Measurements from ENCODE around the gene EPB41. TPM values are rescaled to one million over a fixed set of nuclear protein-coding genes. Genes with fewer than 3 reads are reported as not detected.

The EPB41 gene
- total RNA-seq, 1 experiment from 2014 or later: 41.7 TPM

DNA sequence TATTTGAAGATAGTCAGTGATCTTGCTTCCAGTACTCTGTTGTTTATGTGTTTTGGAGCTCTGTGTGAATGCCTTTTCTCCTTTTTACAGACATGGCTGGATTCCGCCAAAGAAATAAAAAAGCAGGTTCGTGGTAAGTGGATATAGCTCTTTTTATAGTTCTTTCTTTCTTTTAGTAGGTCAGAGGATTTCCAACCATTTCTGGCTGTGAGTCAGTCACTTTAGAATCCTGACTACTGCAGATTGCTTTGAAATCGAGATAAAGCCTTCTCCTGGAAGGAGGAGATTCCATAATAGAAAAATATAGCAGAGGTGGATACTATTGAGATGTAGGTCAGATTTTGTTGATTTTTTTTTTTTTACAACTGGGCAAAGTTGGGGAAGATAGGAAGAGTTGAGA is 97.4 kb downstream of the EPB41 start:
- Histone ChIP-seq H3K4me2 (ENCODE audit: low read length) (no peak overlapping the region), H3K4me1 (ENCODE audit: control insufficient read depth in 1 of 2, insufficient read depth in 2 of 2, low read length in 2 of 2) (no peaks in the 10 kb centered on the region), H3K36me3 (ENCODE audit: control insufficient read depth in 1 of 2, insufficient read depth in 2 of 2, low read length in 2 of 2) (no peaks in the 10 kb centered on the region), H3K9me3 (ENCODE audit: control insufficient read depth in 1 of 2, insufficient read depth in 1 of 2, low read depth in 1 of 2, low read length in 2 of 2) (no peaks in the 10 kb centered on the region), H3K27ac (ENCODE audit: low read depth, low read length) (no peak overlapping the region), H3K9ac (ENCODE audit: low read length) (no peak overlapping the region), H3K4me3 (replicated peaks in 1 of 2; ENCODE audit: low read depth in 1 of 2, low read length in 2 of 2) (no peak overlapping the region), H3K9me2 (ENCODE audit: insufficient read depth) (no peaks in the 10 kb centered on the region), H4K20me1 (ENCODE audit: insufficient read depth) (no peaks in the 10 kb centered on the region), H2AFZ (ENCODE audit: low read depth, low read length, poor library complexity, severe bottlenecking) (no peak overlapping the region), H3K27me3 (ENCODE audit: insufficient read depth, low read length) (no peaks in the 10 kb centered on the region), H3K79me2 (ENCODE audit: insufficient read depth, low read length) (no peaks in the 10 kb centered on the region)
- DNase-seq (ENCODE audit: low read depth, low spot score) (no peak), ATAC-seq (no peak)
- BruUV-seq (replicated peaks): no TSS peak
- ChIA-PET RAD21 (ENCODE audit: low non-redundant PET in 1 of 2, low total read pairs in 2 of 2, uncharacterized antibody in 2 of 2, unreplicated experiment in 2 of 2) (no interaction called here), POLR2A (no interaction called here), CTCF (interaction anchor here (0.9 kb wide), 1 partner anchor 130 kb away, joined by 3 read pairs; no protein-coding TSS in a partner anchor)
- intact Hi-C loops (cut with micrococcal nuclease): no loop called here
- no peak for TF ChIP-seq SIN3A (IDR thresholded peaks at IDR 0.05; ENCODE audit: low read depth)
- TF ChIP-seq, protein P1, sequence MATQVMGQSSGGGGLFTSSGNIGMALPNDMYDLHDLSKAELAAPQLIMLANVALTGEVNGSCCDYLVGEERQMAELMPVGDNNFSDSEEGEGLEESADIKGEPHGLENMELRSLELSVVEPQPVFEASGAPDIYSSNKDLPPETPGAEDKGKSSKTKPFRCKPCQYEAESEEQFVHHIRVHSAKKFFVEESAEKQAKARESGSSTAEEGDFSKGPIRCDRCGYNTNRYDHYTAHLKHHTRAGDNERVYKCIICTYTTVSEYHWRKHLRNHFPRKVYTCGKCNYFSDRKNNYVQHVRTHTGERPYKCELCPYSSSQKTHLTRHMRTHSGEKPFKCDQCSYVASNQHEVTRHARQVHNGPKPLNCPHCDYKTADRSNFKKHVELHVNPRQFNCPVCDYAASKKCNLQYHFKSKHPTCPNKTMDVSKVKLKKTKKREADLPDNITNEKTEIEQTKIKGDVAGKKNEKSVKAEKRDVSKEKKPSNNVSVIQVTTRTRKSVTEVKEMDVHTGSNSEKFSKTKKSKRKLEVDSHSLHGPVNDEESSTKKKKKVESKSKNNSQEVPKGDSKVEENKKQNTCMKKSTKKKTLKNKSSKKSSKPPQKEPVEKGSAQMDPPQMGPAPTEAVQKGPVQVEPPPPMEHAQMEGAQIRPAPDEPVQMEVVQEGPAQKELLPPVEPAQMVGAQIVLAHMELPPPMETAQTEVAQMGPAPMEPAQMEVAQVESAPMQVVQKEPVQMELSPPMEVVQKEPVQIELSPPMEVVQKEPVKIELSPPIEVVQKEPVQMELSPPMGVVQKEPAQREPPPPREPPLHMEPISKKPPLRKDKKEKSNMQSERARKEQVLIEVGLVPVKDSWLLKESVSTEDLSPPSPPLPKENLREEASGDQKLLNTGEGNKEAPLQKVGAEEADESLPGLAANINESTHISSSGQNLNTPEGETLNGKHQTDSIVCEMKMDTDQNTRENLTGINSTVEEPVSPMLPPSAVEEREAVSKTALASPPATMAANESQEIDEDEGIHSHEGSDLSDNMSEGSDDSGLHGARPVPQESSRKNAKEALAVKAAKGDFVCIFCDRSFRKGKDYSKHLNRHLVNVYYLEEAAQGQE (IDR thresholded peaks at IDR 0.05; ENCODE audit: low read depth): no peak
- no peak for TF ChIP-seq EGR1 (IDR thresholded peaks at IDR 0.05; ENCODE audit: low read depth)
- TF ChIP-seq RAD21 (IDR thresholded peaks at IDR 0.05; ENCODE audit: low read depth): no peak

DNA sequence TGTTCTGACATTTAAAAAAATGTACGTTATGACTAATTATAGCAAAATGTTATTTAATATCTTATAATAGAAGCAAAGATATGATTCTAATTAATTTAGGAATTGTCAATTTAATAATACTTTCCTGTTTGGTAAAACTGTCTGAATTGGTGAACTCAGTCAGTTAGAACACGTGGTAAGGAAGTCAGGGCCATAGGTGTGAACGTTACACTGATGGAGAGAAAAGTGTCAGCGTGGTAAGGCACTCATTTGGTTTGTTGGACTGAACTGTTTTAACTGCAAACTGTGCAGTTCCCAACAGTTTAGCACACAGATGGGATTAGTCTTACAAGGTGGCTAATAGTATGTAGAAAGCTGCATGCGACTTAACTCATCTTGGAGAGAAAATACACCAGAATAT is 102.9 kb downstream of the EPB41 start:
- Histone ChIP-seq H3K9me3 (ENCODE audit: control insufficient read depth in 1 of 2, insufficient read depth in 1 of 2, low read depth in 1 of 2, low read length in 2 of 2) (no peaks in the 10 kb centered on the region), H3K4me2 (ENCODE audit: low read length) (no peak overlapping the region), H3K9me2 (ENCODE audit: insufficient read depth) (no peaks in the 10 kb centered on the region), H3K9ac (ENCODE audit: low read length) (no peak overlapping the region), H4K20me1 (ENCODE audit: insufficient read depth) (no peaks in the 10 kb centered on the region), H3K27me3 (ENCODE audit: insufficient read depth, low read length) (no peaks in the 10 kb centered on the region), H2AFZ (ENCODE audit: low read depth, low read length, poor library complexity, severe bottlenecking) (no peak overlapping the region), H3K27ac (ENCODE audit: low read depth, low read length) (no peak overlapping the region), H3K79me2 (ENCODE audit: insufficient read depth, low read length) (no peaks in the 10 kb centered on the region), H3K4me3 (replicated peaks in 1 of 2; ENCODE audit: low read depth in 1 of 2, low read length in 2 of 2) (no peak overlapping the region), H3K4me1 (ENCODE audit: control insufficient read depth in 1 of 2, insufficient read depth in 2 of 2, low read length in 2 of 2) (no peaks in the 10 kb centered on the region), H3K36me3 (ENCODE audit: control insufficient read depth in 1 of 2, insufficient read depth in 2 of 2, low read length in 2 of 2) (no peaks in the 10 kb centered on the region)
- no TSS peak for BruUV-seq (replicated peaks)
- CTCF ChIA-PET: no interaction called here
- POLR2A ChIA-PET: no interaction called here
- ATAC-seq: no peak
- RAD21 ChIA-PET (ENCODE audit: low non-redundant PET in 1 of 2, low total read pairs in 2 of 2, uncharacterized antibody in 2 of 2, unreplicated experiment in 2 of 2): no interaction called here
- TF ChIP-seq ZFX (IDR thresholded peaks at IDR 0.05) (no peak), EGR1 (IDR thresholded peaks at IDR 0.05; ENCODE audit: low read depth) (no peak), ELF1 (IDR thresholded peaks at IDR 0.05; ENCODE audit: borderline replicate concordance, low read depth) (no peak), CEBPB (IDR thresholded peaks at IDR 0.05; ENCODE audit: low read depth) (no peak), SRF (IDR thresholded peaks at IDR 0.05; ENCODE audit: low read depth) (no peak), EZH2phosphoT487 (IDR thresholded peaks at IDR 0.05; ENCODE audit: borderline replicate concordance) (no peak), EZH2 (IDR thresholded peaks at IDR 0.05) (no peak)
- TF ChIP-seq, protein P2, sequence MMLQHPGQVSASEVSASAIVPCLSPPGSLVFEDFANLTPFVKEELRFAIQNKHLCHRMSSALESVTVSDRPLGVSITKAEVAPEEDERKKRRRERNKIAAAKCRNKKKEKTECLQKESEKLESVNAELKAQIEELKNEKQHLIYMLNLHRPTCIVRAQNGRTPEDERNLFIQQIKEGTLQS (IDR thresholded peaks at IDR 0.05): no peak
- TF ChIP-seq, protein P1 (IDR thresholded peaks at IDR 0.05; ENCODE audit: low read depth): no peak
- intact Hi-C loops (cut with micrococcal nuclease): no loop called here
- DNase-seq (ENCODE audit: low read depth, low spot score): no peak
